Epidermal melanocyte (primary cell): ENCODE results near the gene PPP2R1B.

ENCODE experiments used
- DNase-seq: peaks from one replicate; pipeline ENCODE4 v3.0.0; 2011; ENCODE audit warnings: low spot score; ENCODE audit not compliant: insufficient read length

PPP2R1B gene

DNA sequence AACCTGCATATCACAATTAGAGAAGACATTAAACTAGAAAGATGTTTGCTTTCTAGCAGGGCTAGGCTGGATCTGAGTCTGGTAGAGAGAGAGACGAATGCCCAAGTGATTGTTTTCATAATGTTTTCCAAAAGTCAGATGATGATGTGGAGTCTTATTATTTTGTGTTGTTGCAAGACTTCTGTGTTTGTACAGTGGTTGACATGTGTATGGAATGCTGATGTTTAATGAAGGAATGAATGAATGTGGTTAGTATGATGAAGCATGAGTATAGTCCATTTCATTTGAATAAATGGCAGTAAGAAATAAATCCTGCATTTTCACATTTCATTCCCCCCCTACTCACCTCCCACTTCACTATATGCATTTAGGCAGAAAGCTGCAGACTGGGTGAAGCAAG, 69.6 kb downstream of the PPP2R1B start:
- DNase-seq, result no peak

GRCh38 chr11:111694851-111695250, 71.3 kb downstream of the PPP2R1B start:
- no peak for DNase-seq

DNA sequence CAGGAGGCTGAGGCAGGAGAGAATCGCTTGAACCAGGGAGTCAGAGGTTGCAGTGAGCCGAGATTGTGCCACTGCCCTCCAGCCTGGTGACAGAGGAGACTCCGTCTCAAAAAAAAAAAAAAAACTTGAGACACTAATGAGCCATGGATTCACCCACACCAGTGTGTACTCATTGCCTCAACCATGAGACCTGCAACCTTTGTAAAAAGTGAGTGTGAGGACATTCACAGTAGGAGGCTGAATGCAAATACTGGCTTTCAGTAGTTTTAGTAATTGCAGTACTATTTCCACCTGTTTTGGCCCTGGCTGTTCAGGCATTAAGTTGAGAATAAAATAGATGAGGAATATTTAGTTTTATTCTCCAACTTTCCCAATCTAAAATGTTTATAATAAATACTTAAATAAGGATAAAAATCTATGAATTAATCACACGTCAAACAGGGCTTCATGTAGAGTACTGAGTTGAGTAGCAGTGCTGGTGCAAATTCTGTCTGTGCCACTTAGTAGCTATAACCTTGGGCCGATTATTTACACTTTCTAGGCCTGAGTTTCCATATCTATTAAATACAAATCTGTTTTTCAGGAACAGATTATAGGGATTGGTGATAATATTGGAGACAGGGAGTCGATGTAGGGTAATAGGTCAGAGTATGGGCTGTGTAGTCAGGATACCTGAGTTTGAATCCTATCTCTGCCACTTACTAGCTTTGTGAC, 72.8 kb downstream of the PPP2R1B start:
- no peak for DNase-seq

GRCh38 chr11:111691741-111692140, 74.4 kb downstream of the PPP2R1B start:
- no peak for DNase-seq

- no peak for DNase-seq
Measured at GRCh38 chr11:111691176-111691575, 75.0 kb downstream of the PPP2R1B start.

DNA sequence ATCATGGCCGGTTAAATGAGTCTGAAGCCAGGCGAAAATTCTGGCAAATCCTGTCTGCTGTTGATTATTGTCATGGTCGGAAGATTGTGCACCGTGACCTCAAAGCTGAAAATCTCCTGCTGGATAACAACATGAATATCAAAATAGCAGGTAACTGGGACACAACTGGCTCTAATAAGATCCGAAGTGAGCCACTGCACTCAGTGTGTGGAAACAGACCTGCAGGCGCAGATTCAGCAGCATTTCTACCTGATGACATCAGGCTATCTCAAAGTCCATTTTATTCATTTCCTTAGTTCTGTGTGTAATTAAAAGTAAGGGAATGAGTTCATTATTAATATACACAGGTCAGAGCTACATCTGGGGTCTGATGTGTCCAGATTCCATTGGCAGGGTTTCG, 78.2 kb downstream of the PPP2R1B start:
- no peak for DNase-seq

GRCh38 chr11:111684251-111684650, 81.9 kb downstream of the PPP2R1B start:
- no peak for DNase-seq

GRCh38 chr11:111683806-111684205, 82.4 kb downstream of the PPP2R1B start:
- DNase-seq, result no peak

DNA sequence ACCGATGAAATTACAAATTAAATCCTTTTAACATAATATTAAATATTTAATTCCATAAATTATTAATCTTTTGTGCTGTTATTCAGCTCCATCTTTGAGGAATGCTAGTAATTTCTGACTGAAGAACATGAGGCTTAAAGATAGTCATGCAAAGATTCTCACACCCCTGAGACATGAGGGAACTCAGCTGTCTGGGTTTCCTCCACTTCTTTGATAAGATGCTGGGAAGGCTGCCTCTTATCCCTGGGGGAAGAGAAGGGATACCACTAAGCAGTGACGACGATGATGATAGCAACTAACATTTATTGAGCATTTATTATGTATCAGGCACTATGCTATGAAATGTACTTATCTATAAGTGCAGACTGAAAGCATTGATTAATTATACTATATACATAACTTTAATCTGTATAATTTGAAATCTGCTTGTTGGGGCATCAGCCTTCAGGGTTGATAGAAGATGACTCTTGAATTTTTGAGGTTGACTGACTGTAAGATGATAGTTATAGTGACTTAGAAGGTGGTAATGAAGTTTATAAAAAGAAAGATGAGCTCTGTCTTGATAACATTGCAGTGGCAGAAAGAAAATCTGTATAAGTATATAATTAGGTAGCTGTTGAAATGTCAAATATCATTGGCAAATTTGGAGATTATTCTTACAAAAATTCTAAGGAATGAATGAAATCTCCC, 85.6 kb downstream of the PPP2R1B start:
- DNase-seq, result no peak
